Heart left ventricle (tissue), 16 donors: ENCODE data around the gene MCCD1. TPM values are rescaled to one million over a fixed set of nuclear protein-coding genes. Genes with fewer than 3 reads are reported as not detected.
A peak's percentile ranks its signal among the peaks of the same experiment; 100 is the strongest.

Experiments
- ATAC-seq, 4 donors: fragments of 200-7000 bp; cut with Tn5 transposase; one replicate each; pipeline ENCODE4 v1.9.1; 2020 to 2022; ENCODE audit warnings: moderate library complexity in 4 of 4, mild to moderate bottlenecking in 3 of 4, moderate number of reproducible peaks in 1 of 4
- DNase-seq, 5 donors: peaks; one replicate each; pipeline ENCODE4 v3.0.0-alpha.2; 2020
- H3K27ac ChIP-seq, 12 donors: fragments of 200-600 bp; sonication (generic) in 4 of 12; one replicate each; pipeline versions ENCODE4 v1.5.0 to v1.8.0; 2016 to 2022; ENCODE audit warnings: mild to moderate bottlenecking in 2 of 12
- H3K27me3 ChIP-seq, 9 donors: fragments of 200-600 bp; sonication (generic) in 2 of 9; one replicate each; pipeline versions ENCODE4 v1.5.1 to v1.8.0; 2016 to 2022; ENCODE audit warnings: mild to moderate bottlenecking in 3 of 9
- H3K36me3 ChIP-seq, 9 donors: fragments of 200-600 bp; sonication (generic) in 2 of 9; one replicate each; pipeline versions ENCODE4 v1.5.0 to v1.8.0; 2018 to 2022; ENCODE audit warnings: mild to moderate bottlenecking in 2 of 9
- H3K4me1 ChIP-seq, 12 donors: fragments of 200-600 bp; sonication (generic) in 4 of 12; one replicate each; pipeline versions ENCODE4 v1.5.0 to v1.8.0; 2016 to 2022; ENCODE audit warnings: mild to moderate bottlenecking in 3 of 12
- H3K4me3 ChIP-seq, 12 donors: fragments of 200-600 bp; sonication (generic) in 4 of 12; one replicate each; pipeline versions ENCODE4 v1.5.0 to v1.8.0; 2017 to 2022; ENCODE audit warnings: mild to moderate bottlenecking in 9 of 12, moderate library complexity in 4 of 12
- H3K9me3 ChIP-seq, 12 donors: fragments of 200-600 bp; sonication (generic) in 4 of 12; one replicate each; pipeline versions ENCODE4 v1.5.0 to v1.8.0; 2016 to 2022; ENCODE audit warnings: mild to moderate bottlenecking in 1 of 12
- POLR2A ChIP-seq, 2 donors: fragments of 450-650 bp; IDR thresholded peaks; one replicate each; pipeline ENCODE4 v1.6.1; 2017; ENCODE audit warnings: antibody characterized with exemption in 2 of 2, mild to moderate bottlenecking in 2 of 2, moderate library complexity in 2 of 2
- WGBS, 4 donors: extraction: QIAGEN DNeasy Blood & Tissue Kit in 2 of 4; methylation state at CpG; one replicate each; pipeline versions ENCODE4 v1.1.5 to v1.1.7; 2013 to 2018; 5-methylcytosine and 5-hydroxymethylcytosine counted together
- intact Hi-C, 10 donors: fragments of 100-400 bp; cut with DNase I; formaldehyde crosslinking; loops; one replicate each; pipeline versions ENCODE4 v1.11.1 to v1.14.2; 2022
- polyA plus RNA-seq, 2 donors: library from polyadenylated mRNA; stranded (reverse); fragments of 200-250 nt; gene quantifications; one replicate each; pipeline ENCODE4 v1.2.3, GENCODE V29; 2013
- total RNA-seq, 9 donors: library from RNA; depleted of rRNA in 2 of 9; stranded (reverse); fragments of >200 nt in 2 of 9; fragmentation: NEBNext Ultra II Directional in 3 of 9; extraction: Animal tissue kit (Norgen Biotek cat#: 25700) in 3 of 9; gene quantifications; one replicate each; pipeline versions ENCODE4 v1.1.0 to v1.2.4, GENCODE V29; 2016 to 2023
- TF ChIP-seq, protein P1 (sequence below), 12 donors: fragments of 200-600 bp; sonication (generic) in 4 of 12; IDR thresholded peaks; one replicate each; pipeline versions ENCODE4 v1.5.0 to v1.8.0; 2018 to 2022; ENCODE audit warnings: antibody characterized with exemption in 12 of 12, mild to moderate bottlenecking in 5 of 12
- donor health status: ischemic (EF 13 %, LVEDD 7.1; RV severe dilation, severe dysfunction).
- donor health status: healthy with polysubstance abuse.
- donor health status: DM: no; HTN: yes; CAD: no.
- donor health status: DM: no; HTN: no; CAD: no.
- donor health status: ischemic (EF 25% LVEDD 6.9; RV normal size, moderate dysfunction).
- donor health status: ischemic (EF 25% LVEDD 5.7; RV mildly dilated, moderate dysfunction).
- donor health status: healthy.
- donor health status: DM: yes; HTN: yes; CAD: no.
- donor health status: ischemic (EF 35%, LVEDD 5.7; RV mildly dilated, moderate dysfunction).
- donor health status: nonischemic (EF 11% LVEDD 7.7; RV severe dilation, severe dysfunction).
- donor health status: DM: yes; HTN: yes; CAD: no.
- donor health status: PGD.
- donor health status: ischemic (EF 29% LVEDD 5.4; RV normal size, mild dysfunction).
- donor health status: nonischemic (EF 23%, LVEDD 6.1; RV moderate dilation, normal function).

MCCD1 gene
- total and polyA plus RNA-seq, 11 donors, result not detected

GRCh38 chr6:31540640-31541039, 11.9 kb downstream of the MCCD1 start:
- Histone ChIP-seq H3K27ac (peak overlapping the region in 11 of 12 donors; percentile 90 to 99 (median 95)), H3K4me1 (peaks cover 3 to 49% (median 32%) of the 10 kb centered on the region in 12 donors), H3K4me3 (peak overlapping the region; percentile 48 to 95 (median 79)), H3K36me3 (peaks cover 0 to 50% (median 48%) of the 10 kb centered on the region in 9 donors), H3K9me3 (no peaks in the 10 kb centered on the region), H3K27me3 (no peaks in the 10 kb centered on the region)
- ATAC-seq (no peak), DNase-seq (no peak)
- TF ChIP-seq POLR2A (IDR thresholded peaks at IDR 0.05), result no peak
- intact Hi-C loops, result loop anchor here in 9 of 10 donors (2.0 to 10.0 kb wide), 5 partner anchors 46 to 414 kb away; partner anchors contain the start of genes NELFE (in 3 of the 9), SKIC2 (in 3 of the 9) and MICA (in 1 of the 9)
- WGBS, 4 donors, result 11 to 15% (median 12%) methylated on average over 4 of the region's 4 CpGs

- intact Hi-C loops, result loop anchor here in 9 of 10 donors (2.0 to 10.0 kb wide), 5 partner anchors 46 to 414 kb away; partner anchors contain the start of genes NELFE (in 3 of the 9), SKIC2 (in 3 of the 9) and MICA (in 1 of the 9)
- TF ChIP-seq POLR2A (IDR thresholded peaks at IDR 0.05), result no peak
- TF ChIP-seq, protein P1, sequence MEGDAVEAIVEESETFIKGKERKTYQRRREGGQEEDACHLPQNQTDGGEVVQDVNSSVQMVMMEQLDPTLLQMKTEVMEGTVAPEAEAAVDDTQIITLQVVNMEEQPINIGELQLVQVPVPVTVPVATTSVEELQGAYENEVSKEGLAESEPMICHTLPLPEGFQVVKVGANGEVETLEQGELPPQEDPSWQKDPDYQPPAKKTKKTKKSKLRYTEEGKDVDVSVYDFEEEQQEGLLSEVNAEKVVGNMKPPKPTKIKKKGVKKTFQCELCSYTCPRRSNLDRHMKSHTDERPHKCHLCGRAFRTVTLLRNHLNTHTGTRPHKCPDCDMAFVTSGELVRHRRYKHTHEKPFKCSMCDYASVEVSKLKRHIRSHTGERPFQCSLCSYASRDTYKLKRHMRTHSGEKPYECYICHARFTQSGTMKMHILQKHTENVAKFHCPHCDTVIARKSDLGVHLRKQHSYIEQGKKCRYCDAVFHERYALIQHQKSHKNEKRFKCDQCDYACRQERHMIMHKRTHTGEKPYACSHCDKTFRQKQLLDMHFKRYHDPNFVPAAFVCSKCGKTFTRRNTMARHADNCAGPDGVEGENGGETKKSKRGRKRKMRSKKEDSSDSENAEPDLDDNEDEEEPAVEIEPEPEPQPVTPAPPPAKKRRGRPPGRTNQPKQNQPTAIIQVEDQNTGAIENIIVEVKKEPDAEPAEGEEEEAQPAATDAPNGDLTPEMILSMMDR (IDR thresholded peaks at IDR 0.05), result no peak
- Histone ChIP-seq H3K27me3 (no peaks in the 10 kb centered on the region), H3K4me1 (peaks cover 3 to 49% (median 33%) of the 10 kb centered on the region in 12 donors), H3K9me3 (no peaks in the 10 kb centered on the region), H3K4me3 (peak overlapping the region; percentile 48 to 95 (median 79)), H3K36me3 (peaks cover 0 to 45% (median 43%) of the 10 kb centered on the region in 9 donors), H3K27ac (peak overlapping the region; percentile 90 to 99 (median 95))
- WGBS, 4 donors, result 0 to 1% (median 0%) methylated on average over 21 of the region's 21 CpGs
- ATAC-seq (peak; percentile 8 to 38 (median 22)), DNase-seq (peak in 3 of 5 donors; percentile 42 to 56 (median 48))
Observed at GRCh38 chr6:31541059-31541657, 12.4 kb downstream of the MCCD1 start.

GRCh38 chr6:31541658-31542521, 13.1 kb downstream of the MCCD1 start, which contains the start of gene DDX39B:
Gene DDX39B (minus strand): TSS chr6:31542003. CDS start chr6:31540532, 1,471 bp downstream.
- TF ChIP-seq POLR2A (IDR thresholded peaks at IDR 0.05), result peak in 1 of 2 donors; percentile 63
- TF ChIP-seq, protein P1 (IDR thresholded peaks at IDR 0.05), result no peak
- H3K36me3 ChIP-seq, result peaks cover 0 to 37% (median 35%) of the 10 kb centered on the region in 9 donors
- ATAC-seq (peak; percentile 92 to 95 (median 94)), DNase-seq (peak; percentile 96 to 97 (median 97))
- no peaks in the 10 kb centered on the region for H3K9me3 ChIP-seq
- H3K4me1 ChIP-seq, result peaks cover 3 to 52% (median 35%) of the 10 kb centered on the region in 12 donors
- 0% methylated on average over 43 of the region's 43 CpGs for WGBS, 4 donors
- intact Hi-C loops, result loop anchor here in 9 of 10 donors (2.0 to 10.0 kb wide), 5 partner anchors 47 to 413 kb away; partner anchors contain the start of genes NELFE (in 3 of the 9), SKIC2 (in 3 of the 9) and MICA (in 1 of the 9)
- no peaks in the 10 kb centered on the region for H3K27me3 ChIP-seq
- H3K27ac ChIP-seq, result peak within 1 kb of the TSS; percentile 90 to 99 (median 95)
- peak within 1 kb of the TSS; percentile 48 to 95 (median 79) for H3K4me3 ChIP-seq

DNA sequence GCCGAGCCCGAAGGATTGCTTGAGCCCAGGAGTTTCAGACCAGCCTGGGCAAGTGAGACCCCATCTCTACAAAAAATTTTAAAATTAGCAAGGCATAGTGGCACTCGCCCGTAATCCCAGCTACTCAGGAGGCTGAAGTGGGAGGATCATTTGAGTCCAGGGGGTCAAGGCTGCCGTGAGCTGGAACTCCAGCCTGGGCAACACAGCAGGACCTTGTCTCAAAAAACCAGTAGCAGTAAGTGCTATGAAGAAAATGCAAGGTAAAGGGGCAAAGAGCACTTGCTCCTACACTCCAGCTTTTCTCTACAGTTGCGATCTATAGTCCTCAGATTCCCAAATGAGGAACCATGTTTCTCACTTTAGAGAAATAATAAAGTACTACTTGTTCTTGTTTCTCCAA, 14.9 kb downstream of the MCCD1 start:
- Histone ChIP-seq H3K36me3 (peaks cover 0 to 22% (median 18%) of the 10 kb centered on the region in 9 donors), H3K9me3 (no peaks in the 10 kb centered on the region), H3K27me3 (no peaks in the 10 kb centered on the region), H3K27ac (peak overlapping the region in 5 of 12 donors; percentile 94 to 99 (median 95)), H3K4me3 (no peak overlapping the region), H3K4me1 (peaks cover 3 to 56% (median 39%) of the 10 kb centered on the region in 12 donors)
- ATAC-seq (no peak), DNase-seq (no peak)
- intact Hi-C loops, result loop anchor here in 8 of 10 donors (2.0 to 10.0 kb wide), 6 partner anchors 49 to 411 kb away; partner anchors contain the start of genes NELFE (in 3 of the 8), SKIC2 (in 3 of the 8) and MICA (in 1 of the 8)
- 93 to 98% (median 95%) methylated on average over 6 of the region's 6 CpGs for WGBS, 4 donors
- TF ChIP-seq, protein P1 (IDR thresholded peaks at IDR 0.05), result no peak
- no peak for TF ChIP-seq POLR2A (IDR thresholded peaks at IDR 0.05)
